ENCODE results near the gene ACBD4.

The ACBD4 gene

DNA sequence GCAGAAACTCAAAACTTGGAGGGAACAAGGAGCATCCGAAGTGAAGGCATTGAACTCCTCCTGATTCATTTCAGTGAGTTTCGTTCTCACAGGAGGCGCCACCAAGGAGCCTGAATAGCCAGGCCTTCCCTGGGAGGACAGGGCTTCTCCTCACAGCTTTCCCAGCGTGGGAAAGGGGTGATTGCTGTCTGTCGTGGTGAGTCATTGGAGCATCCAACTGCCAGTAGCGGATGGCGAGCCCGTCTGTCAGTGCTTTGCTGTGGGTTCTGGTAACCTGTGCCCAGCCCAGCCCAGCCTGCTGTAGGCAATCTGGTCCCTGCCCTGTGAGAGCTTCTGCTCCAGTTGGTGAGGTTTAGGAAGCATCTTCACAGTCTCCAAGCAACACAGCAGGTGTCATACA, 31.5 kb upstream of the ACBD4 start:
- no peak overlapping the region for H3K4me3 ChIP-seq (ENCODE audit: low read length)
- TF ChIP-seq, protein P1, sequence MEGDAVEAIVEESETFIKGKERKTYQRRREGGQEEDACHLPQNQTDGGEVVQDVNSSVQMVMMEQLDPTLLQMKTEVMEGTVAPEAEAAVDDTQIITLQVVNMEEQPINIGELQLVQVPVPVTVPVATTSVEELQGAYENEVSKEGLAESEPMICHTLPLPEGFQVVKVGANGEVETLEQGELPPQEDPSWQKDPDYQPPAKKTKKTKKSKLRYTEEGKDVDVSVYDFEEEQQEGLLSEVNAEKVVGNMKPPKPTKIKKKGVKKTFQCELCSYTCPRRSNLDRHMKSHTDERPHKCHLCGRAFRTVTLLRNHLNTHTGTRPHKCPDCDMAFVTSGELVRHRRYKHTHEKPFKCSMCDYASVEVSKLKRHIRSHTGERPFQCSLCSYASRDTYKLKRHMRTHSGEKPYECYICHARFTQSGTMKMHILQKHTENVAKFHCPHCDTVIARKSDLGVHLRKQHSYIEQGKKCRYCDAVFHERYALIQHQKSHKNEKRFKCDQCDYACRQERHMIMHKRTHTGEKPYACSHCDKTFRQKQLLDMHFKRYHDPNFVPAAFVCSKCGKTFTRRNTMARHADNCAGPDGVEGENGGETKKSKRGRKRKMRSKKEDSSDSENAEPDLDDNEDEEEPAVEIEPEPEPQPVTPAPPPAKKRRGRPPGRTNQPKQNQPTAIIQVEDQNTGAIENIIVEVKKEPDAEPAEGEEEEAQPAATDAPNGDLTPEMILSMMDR (conservative IDR thresholded peaks at IDR 0.05; ENCODE audit: low read length) = no peak
- no peak for DNase-seq (ENCODE audit: low read depth)

DNA sequence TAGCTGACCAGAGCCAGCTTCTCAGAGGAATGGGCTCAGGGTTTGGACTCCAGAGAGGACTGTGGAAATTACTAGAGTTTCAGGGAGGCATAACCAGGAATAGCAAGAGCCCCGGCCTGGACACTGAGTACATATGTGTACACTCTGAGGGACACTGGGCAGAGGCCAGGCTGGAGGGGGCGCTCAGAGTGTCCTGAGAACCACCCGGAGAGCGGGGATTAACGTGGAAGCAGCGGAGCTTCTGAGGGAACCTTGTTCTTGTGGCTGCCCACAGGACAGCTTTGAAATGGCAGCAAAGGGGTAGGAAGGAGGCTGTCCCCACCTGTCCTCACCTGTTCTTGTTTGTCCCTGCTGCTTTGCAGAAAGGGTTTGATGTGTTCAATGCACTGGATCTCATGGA, 31.0 kb upstream of the ACBD4 start:
- no peak for DNase-seq (ENCODE audit: low read depth)
- TF ChIP-seq, protein P1 (conservative IDR thresholded peaks at IDR 0.05; ENCODE audit: low read length) = no peak
- no peak overlapping the region for H3K4me3 ChIP-seq (ENCODE audit: low read length)

DNA sequence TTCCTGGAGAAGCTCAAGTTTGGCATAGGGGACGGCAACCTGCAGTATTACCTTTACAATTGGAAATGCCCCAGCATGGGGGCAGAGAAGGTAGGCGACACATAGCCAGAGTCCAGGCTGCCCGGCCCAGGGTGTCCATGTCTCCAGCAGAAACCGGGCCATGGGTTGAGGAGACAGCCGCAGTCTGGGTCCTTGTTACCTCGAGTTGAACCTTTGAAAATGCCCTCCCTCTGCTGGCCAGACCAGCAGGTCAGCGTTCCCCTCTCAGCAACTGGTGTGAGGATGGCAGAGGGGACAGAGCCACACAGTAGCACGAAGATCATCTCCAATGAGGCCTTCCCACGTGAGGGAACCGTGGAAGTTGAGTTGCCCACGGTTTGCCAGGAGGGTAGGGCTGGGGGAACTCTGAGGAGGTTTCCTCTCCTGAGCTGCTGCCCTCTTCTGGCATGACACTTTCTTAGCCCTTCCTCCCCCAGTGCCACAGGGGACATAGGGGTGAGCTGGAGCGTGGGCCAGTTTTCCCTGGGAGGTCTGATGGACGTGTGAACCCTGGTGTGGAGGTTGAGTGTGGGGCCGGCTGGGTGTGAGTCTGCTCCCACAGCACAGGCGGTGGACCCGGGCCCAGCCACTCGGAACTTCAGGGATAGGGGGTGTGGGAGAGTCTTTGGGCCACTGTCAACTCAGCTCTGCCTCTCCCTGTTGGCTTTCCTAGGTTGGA, 30.4 kb upstream of the ACBD4 start:
- no peak overlapping the region for H3K4me3 ChIP-seq (ENCODE audit: low read length)
- TF ChIP-seq, protein P1 (conservative IDR thresholded peaks at IDR 0.05; ENCODE audit: low read length) = 0 out of 2 replicates have a peak, but pooled peaks have one; percentile 2
- no peak for DNase-seq (ENCODE audit: low read depth)

DNA sequence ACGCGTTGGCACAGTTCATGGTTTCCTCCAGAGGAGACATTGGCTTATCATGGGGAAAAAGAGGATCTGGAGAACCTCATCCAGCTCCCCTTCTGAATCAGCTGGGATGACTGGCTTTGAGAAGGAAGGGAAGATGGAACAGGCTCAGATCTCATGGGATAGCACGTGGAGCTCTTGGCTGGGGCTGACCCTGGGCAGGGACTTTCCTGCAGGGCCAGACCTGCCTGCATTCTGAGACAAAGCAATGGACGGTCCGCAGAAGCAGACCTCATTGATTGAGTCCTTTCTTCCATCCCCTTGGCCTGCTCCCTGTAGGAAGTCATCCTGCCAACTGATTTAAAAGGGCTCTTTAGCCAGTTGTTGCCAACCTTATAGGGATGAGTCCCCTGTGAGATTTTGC, 29.4 kb upstream of the ACBD4 start:
- DNase-seq (ENCODE audit: low read depth) = no peak
- no peak overlapping the region for H3K4me3 ChIP-seq (ENCODE audit: low read length)
- TF ChIP-seq, protein P1 (conservative IDR thresholded peaks at IDR 0.05; ENCODE audit: low read length) = no peak

DNA sequence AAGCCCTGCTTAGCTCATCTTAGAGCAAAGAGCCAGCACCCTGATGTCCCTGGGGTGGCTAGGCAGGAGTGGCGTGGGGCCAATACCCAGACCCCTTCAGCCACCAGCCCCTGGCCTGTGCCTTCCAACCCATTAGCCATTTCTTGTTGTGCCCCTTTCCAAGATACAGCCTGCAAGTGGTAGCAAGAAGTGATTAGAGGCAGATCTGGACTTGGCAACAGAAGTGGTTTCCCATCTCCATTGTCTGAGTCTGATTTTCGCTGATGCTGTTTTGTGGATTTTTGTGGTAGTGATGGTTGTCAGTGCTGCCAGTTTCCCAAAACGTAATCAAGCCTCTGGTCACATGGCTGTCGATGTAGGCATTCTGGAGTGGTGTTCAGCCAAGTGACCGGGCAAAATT, 28.9 kb upstream of the ACBD4 start:
- TF ChIP-seq, protein P1 (conservative IDR thresholded peaks at IDR 0.05; ENCODE audit: low read length) = no peak
- DNase-seq (ENCODE audit: low read depth) = no peak
- no peak overlapping the region for H3K4me3 ChIP-seq (ENCODE audit: low read length)

DNA sequence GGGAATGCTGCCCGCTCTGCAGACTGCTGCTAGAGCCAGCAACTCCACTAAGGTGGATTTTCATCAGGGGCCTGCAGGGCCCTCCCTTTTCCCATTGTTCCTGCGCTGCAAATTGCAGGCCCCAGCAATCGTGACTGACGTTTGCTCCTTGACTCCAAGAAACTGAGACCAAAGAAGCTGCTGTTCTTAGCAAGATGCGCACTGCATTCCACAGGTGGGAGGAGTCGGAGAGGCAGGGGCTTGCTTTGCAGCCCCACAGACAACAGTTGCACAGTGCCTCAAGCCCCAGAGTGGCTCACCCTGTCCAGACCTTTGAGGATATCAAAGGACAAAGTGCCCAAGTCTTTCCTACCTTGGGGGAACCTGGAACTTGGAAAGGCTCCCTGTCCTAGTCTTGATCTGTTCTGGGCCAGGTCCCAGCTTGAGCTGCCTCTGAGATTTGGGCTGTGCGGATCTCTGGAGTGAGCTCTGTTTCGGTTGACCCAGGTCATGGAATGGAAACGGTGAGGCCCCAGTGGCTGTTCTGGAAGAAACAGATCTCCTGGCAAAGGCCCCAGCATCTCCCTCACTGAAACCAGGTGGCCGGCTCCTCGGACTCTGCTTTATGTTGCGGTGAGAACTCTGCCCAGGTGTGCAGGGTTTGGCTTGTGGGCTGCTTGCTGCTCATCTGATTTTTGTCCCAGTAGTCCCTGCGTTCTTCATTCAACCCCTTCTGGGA, 28.0 kb upstream of the ACBD4 start:
- TF ChIP-seq, protein P1 (conservative IDR thresholded peaks at IDR 0.05; ENCODE audit: low read length) = no peak
- DNase-seq (ENCODE audit: low read depth) = no peak
- no peak overlapping the region for H3K4me3 ChIP-seq (ENCODE audit: low read length)

DNA sequence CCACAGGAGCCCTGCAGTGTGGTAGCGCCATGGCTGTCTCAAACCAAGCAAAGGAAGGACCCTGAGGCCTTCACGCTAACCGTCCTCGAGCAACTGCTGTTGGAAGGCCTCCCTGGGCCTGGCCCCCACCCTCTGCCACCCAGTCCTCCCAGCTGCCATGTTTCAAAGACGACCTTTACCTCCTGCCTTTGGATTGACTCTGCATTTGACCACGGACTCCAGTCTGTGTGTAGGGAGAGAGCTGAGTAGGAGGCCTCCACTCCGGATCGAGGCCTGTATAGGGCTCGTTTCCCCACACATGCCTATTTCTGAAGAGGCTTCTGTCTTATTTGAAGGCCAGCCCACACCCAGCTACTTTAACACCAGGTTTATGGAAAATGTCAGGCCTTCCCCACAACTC, 27.4 kb upstream of the ACBD4 start:
- DNase-seq (ENCODE audit: low read depth) = no peak
- H3K4me3 ChIP-seq (ENCODE audit: low read length) = no peak overlapping the region
- TF ChIP-seq, protein P1 (conservative IDR thresholded peaks at IDR 0.05; ENCODE audit: low read length) = no peak

Data from AG10803 (cell line).